Stimulated activated CD8-positive, alpha-beta memory T cell treated with anti-CD3 and anti-CD28 coated beads, Interleukin-15, amount 100 ng/mL, for 48 hours (primary cell): ENCODE data around the gene SSU72.
A peak's percentile ranks its signal among the peaks of the same experiment; 100 is the strongest.
"Not testable (repeated sequence)": the region's sequence is repeated elsewhere in the genome, so short reads cannot be mapped to it uniquely, and the experiment has no call there.

Source experiments
- DNase-seq, 2 donors: peaks; one replicate each; pipeline ENCODE4 v3.0.0-alpha.2; 2020; ENCODE audit warnings: low read depth in 2 of 2

The SSU72 gene

DNA sequence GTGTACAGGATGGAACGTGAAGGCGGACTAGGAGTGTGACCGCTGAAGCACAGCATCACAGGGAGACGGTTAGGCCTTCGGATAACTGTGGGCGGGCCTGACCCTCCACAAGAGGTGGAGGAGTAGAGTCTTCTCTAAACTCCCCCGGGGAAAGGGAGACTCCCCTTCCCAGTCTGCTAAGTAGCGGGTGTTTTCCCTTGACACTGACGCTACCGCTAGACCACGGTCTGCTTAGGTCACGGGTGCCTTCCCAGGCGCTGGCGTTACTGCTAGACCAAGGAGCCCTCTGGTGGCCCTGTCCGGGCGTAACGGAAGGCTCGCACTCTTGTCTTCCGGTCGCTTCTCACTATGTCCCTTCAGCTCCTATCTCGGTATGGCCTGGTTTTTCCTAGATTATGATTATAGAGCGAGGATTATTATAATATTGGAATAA is 69.3 kb downstream of the SSU72 start:
- DNase-seq = peak in 1 of 2 donors; percentile 24

DNA sequence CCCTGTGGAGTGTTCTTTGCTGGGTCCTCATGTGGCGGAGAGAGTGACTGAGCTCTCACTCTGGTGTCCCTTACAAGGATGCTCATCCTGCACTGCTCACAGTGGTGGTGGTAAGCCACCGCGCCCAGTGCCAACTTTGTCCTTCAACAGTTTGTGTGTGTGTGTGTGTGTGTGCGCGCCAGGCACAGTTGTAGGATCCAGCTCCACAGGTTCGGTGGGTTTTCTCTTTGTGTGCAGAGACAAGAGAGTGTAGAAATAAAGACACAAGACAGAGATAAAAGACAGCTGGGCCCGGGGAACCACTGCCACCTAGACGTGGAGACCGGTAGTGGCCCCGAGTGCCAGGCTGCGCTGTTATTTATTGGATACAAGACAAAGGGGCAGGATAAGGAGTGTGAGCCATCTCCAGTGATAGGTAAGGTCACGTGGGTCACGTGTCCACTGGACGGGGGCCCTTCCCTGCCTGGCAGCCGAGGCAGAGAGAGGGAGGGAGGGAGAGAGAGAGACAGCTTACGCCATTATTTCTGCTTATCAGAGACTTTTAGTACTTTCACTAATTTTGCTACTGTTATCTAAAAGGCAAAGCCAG is 69.8 kb downstream of the SSU72 start:
- peak; percentile 44 to 68 for DNase-seq

- DNase-seq = not testable (repeated sequence)
These were observed 79.1 kb downstream of the SSU72 start for GRCh38 chr1:1495461-1495975.

GRCh38 chr1:1494311-1494710 is 80.4 kb downstream of the SSU72 start:
- DNase-seq = not testable (repeated sequence)
